Measurements from ENCODE around the gene TTLL13.

GRCh38 chr15:90213122-90213817 is 36.1 kb upstream of the TTLL13 start:
- TF ChIP-seq CTCF (IDR thresholded peaks at IDR 0.05; ENCODE audit: control extremely low read depth in 1 of 3, insufficient read depth in 1 of 3, low read depth in 1 of 3, low read length in 3 of 3) (no peak), EGR1 (IDR thresholded peaks at IDR 0.05; ENCODE audit: borderline replicate concordance, low read depth, low read length) (no peak), POLR2AphosphoS5 (IDR thresholded peaks at IDR 0.05; ENCODE audit: low read depth, low read length) (no peak), TAF7 (optimal IDR thresholded peaks at IDR 0.05; ENCODE audit: borderline replicate concordance, low read depth, low read length) (no peak), FOSL1 (IDR thresholded peaks at IDR 0.05; ENCODE audit: insufficient read depth, low read depth, low read length) (no peak), POLR2A (IDR thresholded peaks at IDR 0.05; ENCODE audit: control extremely low read depth in 1 of 2, low read depth in 2 of 2, low read length in 2 of 2) (no peak), EZH2 (IDR thresholded peaks at IDR 0.05; ENCODE audit: low read depth, low read length, severe bottlenecking) (no peak)
